ENCODE data around the gene PNPLA7.

DNA sequence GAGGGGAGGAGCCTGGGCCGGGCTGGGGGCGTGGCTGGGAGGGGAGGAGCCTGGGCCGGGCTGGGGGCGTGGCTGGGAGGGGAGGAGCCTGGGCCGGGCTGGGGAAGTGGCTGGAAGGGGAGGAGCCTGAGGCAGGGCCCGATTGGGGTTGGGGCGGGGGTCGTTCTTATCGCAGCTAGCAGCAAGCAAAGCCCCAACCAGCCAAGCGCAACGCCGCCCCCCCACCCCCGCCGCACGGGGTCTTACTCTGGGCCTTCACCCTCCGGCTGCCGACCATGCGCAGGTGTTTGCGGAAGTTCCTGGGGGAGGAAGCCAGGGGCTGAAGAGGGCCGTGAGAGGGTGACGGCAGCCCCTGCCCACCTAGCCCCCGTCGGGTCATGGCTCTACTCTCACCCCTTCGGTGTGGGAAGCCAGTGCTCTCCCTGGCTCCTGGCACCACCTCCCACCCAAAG is 96.0 kb downstream of the PNPLA7 start:
- TF ChIP-seq, protein P1, sequence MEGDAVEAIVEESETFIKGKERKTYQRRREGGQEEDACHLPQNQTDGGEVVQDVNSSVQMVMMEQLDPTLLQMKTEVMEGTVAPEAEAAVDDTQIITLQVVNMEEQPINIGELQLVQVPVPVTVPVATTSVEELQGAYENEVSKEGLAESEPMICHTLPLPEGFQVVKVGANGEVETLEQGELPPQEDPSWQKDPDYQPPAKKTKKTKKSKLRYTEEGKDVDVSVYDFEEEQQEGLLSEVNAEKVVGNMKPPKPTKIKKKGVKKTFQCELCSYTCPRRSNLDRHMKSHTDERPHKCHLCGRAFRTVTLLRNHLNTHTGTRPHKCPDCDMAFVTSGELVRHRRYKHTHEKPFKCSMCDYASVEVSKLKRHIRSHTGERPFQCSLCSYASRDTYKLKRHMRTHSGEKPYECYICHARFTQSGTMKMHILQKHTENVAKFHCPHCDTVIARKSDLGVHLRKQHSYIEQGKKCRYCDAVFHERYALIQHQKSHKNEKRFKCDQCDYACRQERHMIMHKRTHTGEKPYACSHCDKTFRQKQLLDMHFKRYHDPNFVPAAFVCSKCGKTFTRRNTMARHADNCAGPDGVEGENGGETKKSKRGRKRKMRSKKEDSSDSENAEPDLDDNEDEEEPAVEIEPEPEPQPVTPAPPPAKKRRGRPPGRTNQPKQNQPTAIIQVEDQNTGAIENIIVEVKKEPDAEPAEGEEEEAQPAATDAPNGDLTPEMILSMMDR (IDR thresholded peaks at IDR 0.05), result no peak
- no peak for TF ChIP-seq EZH2 (IDR thresholded peaks at IDR 0.05; ENCODE audit: borderline replicate concordance, insufficient read depth, low read depth, low read length, poor library complexity, severe bottlenecking)

Data from B cell (primary cell).